Fibroblast of pulmonary artery (primary cell): ENCODE results near the gene SERINC2.

Experiments used
- DNase-seq: peaks from one replicate; pipeline ENCODE4 v3.0.0-alpha.2; 2010; ENCODE audit warnings: low read depth
- H3K4me3 ChIP-seq: replicated peaks from 2 replicates; pipeline ENCODE4 v1.5.1; 2011; ENCODE audit warnings: low read depth, mild to moderate bottlenecking, control low read depth, low read length, moderate library complexity
- TF ChIP-seq, protein P1 (sequence below): IDR thresholded peaks from 2 replicates; pipeline ENCODE4 v1.5.1; 2011; ENCODE audit warnings: mild to moderate bottlenecking, control low read depth, low read length, inconsistent platforms; ENCODE audit errors: missing control alignments

Gene SERINC2

DNA sequence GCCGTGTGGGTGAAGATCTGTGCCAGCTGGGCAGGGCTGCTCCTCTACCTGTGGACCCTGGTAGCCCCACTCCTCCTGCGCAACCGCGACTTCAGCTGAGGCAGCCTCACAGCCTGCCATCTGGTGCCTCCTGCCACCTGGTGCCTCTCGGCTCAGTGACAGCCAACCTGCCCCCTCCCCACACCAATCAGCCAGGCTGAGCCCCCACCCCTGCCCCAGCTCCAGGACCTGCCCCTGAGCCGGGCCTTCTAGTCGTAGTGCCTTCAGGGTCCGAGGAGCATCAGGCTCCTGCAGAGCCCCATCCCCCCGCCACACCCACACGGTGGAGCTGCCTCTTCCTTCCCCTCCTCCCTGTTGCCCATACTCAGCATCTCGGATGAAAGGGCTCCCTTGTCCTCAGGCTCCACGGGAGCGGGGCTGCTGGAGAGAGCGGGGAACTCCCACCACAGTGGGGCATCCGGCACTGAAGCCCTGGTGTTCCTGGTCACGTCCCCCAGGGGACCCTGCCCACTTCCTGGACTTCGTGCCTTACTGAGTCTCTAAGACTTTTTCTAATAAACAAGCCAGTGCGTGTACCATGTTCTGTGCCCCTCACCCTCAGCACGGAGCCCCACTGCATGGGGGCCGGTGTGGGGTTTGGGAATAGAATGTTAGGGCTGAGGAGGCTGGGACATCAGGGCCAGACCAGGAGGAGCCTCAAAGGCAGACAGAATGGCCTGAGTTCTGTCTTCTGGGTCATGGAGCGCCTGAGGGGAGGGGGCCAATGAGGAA lies 21.3 kb downstream of the SERINC2 start:
- H3K4me3 ChIP-seq: no peak overlapping the region
- DNase-seq: no peak
- TF ChIP-seq, protein P1, sequence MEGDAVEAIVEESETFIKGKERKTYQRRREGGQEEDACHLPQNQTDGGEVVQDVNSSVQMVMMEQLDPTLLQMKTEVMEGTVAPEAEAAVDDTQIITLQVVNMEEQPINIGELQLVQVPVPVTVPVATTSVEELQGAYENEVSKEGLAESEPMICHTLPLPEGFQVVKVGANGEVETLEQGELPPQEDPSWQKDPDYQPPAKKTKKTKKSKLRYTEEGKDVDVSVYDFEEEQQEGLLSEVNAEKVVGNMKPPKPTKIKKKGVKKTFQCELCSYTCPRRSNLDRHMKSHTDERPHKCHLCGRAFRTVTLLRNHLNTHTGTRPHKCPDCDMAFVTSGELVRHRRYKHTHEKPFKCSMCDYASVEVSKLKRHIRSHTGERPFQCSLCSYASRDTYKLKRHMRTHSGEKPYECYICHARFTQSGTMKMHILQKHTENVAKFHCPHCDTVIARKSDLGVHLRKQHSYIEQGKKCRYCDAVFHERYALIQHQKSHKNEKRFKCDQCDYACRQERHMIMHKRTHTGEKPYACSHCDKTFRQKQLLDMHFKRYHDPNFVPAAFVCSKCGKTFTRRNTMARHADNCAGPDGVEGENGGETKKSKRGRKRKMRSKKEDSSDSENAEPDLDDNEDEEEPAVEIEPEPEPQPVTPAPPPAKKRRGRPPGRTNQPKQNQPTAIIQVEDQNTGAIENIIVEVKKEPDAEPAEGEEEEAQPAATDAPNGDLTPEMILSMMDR: no peak

DNA sequence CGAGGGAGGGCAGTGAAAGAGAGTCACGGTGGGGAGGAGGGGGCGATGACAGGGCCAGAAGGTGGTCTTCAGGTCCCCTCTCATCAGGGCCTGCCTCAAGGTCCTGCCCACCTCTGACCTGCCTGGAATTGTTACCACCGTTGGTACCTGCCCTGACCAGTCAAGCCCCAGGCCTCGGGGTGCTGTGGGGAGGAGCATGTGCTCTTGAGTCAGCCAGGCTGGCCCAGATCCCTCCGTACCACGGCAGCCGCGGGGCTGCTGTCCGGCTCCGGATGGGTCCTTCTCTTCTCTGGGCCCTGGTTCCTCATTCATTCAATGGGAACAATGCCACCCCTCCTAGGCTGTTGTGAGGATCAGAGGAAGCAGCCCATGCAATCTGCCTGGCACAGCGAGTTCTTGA lies 22.0 kb downstream of the SERINC2 start:
- H3K4me3 ChIP-seq: no peak overlapping the region
- TF ChIP-seq, protein P1: no peak
- DNase-seq: no peak

DNA sequence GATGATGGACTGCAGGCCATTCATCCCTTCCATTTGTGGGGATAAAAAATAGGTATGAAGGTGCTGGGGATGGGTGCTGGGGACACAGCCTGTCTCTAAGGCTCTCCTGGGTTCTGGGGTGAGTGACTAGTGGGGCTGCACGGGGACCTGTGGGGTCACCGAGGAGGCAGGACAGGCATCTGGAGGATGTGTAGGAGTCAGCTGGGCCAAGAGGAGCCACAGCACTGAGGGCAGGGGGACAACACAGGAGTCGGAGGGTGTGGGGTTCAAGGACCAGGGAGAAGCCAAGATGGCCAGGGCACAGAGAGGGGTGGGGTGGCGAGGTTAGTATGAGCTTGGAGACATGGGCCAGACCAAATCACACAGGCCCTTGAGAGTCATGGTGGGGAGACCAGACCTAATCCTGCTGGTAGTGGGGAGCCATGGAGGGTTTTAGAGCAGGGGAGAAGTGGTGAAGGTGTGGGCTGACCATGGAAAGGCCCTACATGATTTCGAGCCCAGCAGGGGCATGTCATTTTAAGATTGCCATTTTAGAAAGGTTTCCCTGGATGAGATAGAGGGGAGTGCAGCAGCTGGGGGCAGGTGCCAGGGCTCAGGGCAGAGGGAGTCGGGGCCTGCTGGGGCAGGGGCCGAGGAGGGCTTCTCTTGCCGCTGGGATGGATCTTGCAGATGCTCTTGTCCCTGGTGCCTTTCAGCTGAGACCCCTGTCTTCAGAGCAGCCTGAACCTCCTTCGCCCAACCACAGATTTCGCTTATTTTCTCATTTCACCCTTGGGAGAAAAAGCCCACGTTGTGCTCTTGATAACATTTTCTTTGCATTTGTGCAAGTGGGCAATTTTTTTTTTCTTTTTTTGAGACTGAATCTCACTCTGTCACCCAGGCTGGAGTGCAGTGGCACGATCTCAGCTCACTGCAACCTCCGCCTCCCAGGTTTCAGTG lies 22.7 kb downstream of the SERINC2 start:
- no peak for DNase-seq
- H3K4me3 ChIP-seq: no peak overlapping the region
- TF ChIP-seq, protein P1: no peak

DNA sequence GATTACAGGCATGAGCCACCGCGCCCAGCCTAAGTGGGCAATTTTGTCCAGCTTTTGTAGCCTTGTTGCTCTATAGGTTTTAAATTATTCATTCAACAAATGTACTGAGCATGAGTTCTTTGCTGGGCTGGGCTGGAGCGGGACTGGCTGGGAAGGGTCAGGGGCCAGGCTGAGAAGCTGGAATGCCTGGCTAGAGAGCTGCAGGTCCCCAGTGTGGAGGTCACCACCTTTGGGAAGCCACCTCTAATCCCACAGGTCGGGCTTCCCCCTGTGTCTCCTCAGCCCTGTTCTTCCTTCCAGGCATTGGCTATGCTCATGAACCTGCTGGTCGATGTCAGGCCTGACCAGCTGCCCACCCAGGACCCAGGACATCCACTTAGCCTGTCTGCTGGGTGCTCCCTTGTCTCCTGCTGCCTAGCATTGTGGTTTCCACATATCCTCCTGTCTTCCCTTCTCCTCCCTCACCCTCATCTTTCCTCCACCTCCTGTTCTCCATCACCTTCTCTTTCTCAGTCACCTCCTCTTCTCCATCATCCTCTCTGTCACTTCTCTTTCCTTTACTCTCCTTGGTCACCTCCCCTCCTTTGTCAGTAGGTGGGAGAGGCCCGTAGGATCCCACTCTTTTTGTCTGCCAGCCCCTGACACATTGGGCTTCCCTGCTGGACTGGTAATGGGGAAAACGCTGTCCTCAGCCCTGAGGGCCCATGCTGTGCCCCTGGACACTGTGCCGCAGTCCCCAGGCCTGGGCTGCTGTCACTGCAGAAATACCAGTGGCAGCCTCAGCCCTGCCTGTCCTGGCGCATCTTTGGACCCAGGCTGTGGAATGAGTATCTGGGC lies 23.8 kb downstream of the SERINC2 start:
- H3K4me3 ChIP-seq: no peak overlapping the region
- TF ChIP-seq, protein P1: no peak
- DNase-seq: no peak

DNA sequence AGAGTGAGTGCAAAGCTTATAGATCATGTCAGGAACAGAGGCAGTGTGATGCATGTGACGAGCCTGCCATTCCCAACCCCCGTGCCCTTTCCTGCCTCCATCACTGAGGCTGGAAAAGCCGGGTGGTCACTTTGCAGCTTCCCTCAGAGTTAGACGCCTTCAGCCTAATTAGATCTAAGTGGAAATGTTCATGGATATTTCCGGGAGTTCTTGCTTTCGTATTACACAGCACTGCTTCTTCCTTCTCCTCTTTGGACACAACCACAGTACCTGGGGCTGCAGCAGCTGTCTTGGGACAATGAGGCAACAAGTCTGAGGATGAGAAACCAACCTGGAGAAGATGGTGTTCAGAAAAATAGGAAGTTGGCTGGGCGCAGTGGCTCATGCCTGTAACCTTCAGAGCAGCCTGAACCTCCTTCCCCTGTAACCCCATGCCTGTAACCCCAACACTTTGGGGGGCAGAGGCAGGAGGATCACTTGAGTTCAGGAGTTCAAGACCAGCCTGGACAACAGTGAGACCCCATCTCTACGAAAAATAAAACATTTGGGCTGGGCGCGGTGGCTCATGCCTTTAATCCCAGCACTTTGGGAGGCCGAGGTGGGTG lies 24.5 kb downstream of the SERINC2 start:
- no peak overlapping the region for H3K4me3 ChIP-seq
- no peak for DNase-seq
- TF ChIP-seq, protein P1: no peak

DNA sequence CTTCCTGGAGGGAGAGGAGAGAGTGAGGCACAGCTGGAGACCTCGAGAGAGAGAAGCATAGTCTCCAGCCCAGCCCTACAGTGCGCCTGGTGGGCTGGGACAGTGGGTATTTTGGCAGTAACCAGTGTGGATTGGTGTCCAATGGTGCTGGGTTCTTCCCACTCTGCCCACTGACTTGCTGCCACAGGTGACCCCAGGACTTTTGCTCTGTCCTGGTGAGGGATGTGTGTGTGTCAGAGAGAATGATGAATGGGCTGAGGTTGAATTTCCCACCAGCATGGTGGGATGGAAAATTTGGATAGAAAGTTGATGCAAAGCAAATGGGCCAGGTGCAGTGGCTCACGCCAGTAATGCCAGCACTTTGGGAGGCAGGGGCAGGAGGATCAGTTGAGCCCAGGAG lies 26.3 kb downstream of the SERINC2 start:
- DNase-seq: no peak
- H3K4me3 ChIP-seq: no peak overlapping the region
- TF ChIP-seq, protein P1: no peak
